Measurements from ENCODE around the gene CDH23.

DNA sequence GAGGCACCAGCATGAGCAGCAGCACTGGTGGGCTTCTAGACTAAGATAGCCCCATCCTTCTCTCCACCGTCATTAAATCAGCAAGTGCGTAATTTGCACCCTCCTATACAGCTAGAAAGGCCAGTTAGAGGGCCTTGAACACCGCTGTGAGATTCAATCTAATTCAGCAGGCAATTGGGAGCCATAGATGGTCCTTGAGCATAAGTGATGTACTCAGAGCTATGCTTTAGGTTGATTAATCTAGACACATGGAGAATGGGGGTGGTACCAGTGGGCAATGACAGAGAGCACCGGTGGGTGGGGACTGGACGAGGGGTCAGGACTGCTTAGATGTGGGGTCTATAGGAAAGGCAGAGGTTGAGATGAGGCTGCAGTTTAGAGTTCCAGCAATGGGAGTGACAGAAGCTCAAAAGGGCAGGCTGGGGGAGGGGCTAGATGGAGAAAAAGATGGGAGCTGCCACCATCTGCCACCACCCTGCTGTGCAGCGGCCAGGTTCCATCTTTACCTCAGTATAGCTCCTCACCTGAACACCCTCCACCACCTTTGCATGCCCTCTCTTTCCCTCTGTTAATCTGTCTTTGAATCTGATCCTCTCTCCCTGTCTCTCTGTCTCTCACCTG is 235.6 kb downstream of the CDH23 start:
- TF ChIP-seq POLR2A (IDR thresholded peaks at IDR 0.05; ENCODE audit: low read length): no peak
- TF ChIP-seq EHMT2 (IDR thresholded peaks at IDR 0.05; ENCODE audit: low read depth): no peak

All from A549 (cell line).